DMS153 treated with DMSO at 0.1 percent for 48 hours (cell line): Measurements from ENCODE around the gene PDIA3.
"Not testable (repeated sequence)": the region's sequence is repeated elsewhere in the genome, so short reads cannot be mapped to it uniquely, and the experiment has no call there.

ENCODE experiments used
- DNase-seq: peaks from one replicate; lab custom pipeline; 2025; ENCODE audit not compliant: unreplicated experiment; lab: John Stamatoyannopoulos, UW

Gene PDIA3

DNA sequence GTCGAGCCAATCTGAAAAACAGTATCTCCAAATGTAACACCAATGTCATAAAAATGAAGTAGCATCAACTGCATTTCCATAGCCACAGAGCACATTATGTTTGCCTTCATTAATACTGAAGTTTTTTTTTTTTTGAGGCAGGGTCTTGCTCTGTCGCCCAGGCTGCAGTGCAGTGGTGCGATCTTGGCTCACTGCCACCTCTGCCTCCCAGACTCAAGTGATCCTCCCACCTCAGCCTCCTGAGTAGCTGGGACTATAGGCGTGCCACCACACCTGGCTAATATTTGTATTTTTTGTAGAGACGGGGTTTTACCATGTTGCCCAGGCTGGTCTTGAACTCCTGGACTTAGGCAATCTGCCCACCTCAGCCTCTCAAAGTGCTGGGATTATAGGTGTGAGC is 68.8 kb downstream of the PDIA3 start:
- not testable (repeated sequence) for DNase-seq

DNA sequence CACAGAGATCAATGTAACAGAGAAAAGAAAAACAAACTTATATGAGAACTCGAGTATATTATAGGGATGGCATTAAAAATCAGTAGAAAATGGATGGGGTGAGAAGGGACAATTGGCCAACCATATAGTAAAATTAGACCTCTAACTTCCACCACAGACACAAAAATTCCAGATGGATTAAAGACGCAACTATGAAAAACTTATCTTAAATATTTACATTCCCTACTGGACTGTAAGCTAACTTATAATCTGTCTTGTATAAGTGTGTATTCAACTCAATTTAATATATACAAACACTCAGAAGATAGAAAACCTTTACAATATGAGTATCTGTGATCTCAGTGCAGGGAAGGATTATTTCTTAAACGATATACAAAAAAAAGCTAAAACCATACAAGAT is 75.3 kb downstream of the PDIA3 start:
- no peak for DNase-seq
